Adrenal gland (tissue), 12 donors: ENCODE data around the gene DDR1. TPM values are rescaled to one million over a fixed set of nuclear protein-coding genes. Genes with fewer than 3 reads are reported as not detected.
"Not testable (repeated sequence)": the region's sequence is repeated elsewhere in the genome, so short reads cannot be mapped to it uniquely, and the experiment has no call there.

ENCODE experiments used
- DNase-seq, 7 donors: peaks; one replicate each; pipeline ENCODE4 v3.0.0-alpha.2; 2019 to 2020
- H3K27ac ChIP-seq, 5 donors: fragments of 200-600 bp; sonication (generic) in 4 of 5; 1 replicate in 3 of 5; 2 replicates in 2 of 5; pipeline versions ENCODE4 v1.5.1 to v1.8.0; 2016 to 2020; ENCODE audit warnings: mild to moderate bottlenecking in 1 of 5
- H3K27me3 ChIP-seq: fragments of 200-600 bp; 2 replicates; pipeline ENCODE4 v1.8.0; 2021
- H3K36me3 ChIP-seq, 2 donors: fragments of 200-600 bp; replicated peaks in 1 of 2; 1 replicate in 1 of 2; 2 replicates in 1 of 2; pipeline versions ENCODE4 v1.5.1 to v1.8.0; 2018 to 2022
- H3K4me1 ChIP-seq, 2 donors: fragments of 200-600 bp; replicated peaks in 1 of 2; 1 replicate in 1 of 2; 2 replicates in 1 of 2; pipeline versions ENCODE4 v1.5.1 to v1.8.0; 2018 to 2021
- H3K4me3 ChIP-seq, 4 donors: fragments of 200-600 bp; sonication (generic) in 3 of 4; one replicate each; pipeline ENCODE4 v1.5.1; 2016 to 2018
- H3K9me3 ChIP-seq, 3 donors: fragments of 200-600 bp; sonication (generic) in 1 of 3; replicated peaks in 1 of 3; 1 replicate in 2 of 3; 2 replicates in 1 of 3; pipeline versions ENCODE4 v1.5.1 to v1.8.0; 2016 to 2021
- POLR2A ChIP-seq, 2 donors: fragments of 450-650 bp; IDR thresholded peaks; one replicate each; pipeline ENCODE4 v1.6.1; 2017; ENCODE audit warnings: antibody characterized with exemption in 2 of 2, mild to moderate bottlenecking in 2 of 2, moderate library complexity in 1 of 2
- WGBS, 4 donors: extraction: QIAGEN DNeasy Blood & Tissue Kit in 2 of 4; methylation state at CpG; one replicate each; pipeline versions ENCODE4 v1.1.5 to v1.1.7; 2013 to 2017; 5-methylcytosine and 5-hydroxymethylcytosine counted together
- intact Hi-C, 2 donors: fragments of 100-400 bp; cut with DNase I; formaldehyde crosslinking; loops; one replicate each; pipeline versions ENCODE4 v1.14.1 to v1.15.0; 2022 to 2023
- polyA plus RNA-seq, 3 donors: library from polyadenylated mRNA; stranded (reverse); fragments of 200-250 nt in 2 of 3; fragments of 350-450 nt in 1 of 3; fragmentation: Illumina TruSeq in 1 of 3; extraction: RNeasy Lipid Tissue Mini Kit (QIAGEN cat#74804) in 1 of 3; gene quantifications; one replicate each; pipeline ENCODE4 v1.2.3, GENCODE V29; 2013 to 2014
- total RNA-seq, 9 donors: library from RNA; depleted of rRNA in 4 of 9; stranded (reverse); fragments of >200 nt in 4 of 9; fragments of 120-200 nt in 1 of 9; fragmentation: NEBNext Ultra II Directional in 1 of 9; extraction: Animal tissue kit (Norgen Biotek cat#: 25700) in 1 of 9; gene quantifications; one replicate each; pipeline versions ENCODE4 v1.1.0 to v1.2.4, GENCODE V29; 2013 to 2023
- TF ChIP-seq, protein P1 (sequence below), 6 experiments: fragments of 450-650 bp in 4 of 6; fragments of 200-600 bp in 2 of 6; sonication (generic) in 1 of 6; IDR thresholded peaks; 1 replicate in 5 of 6; 2 replicates in 1 of 6; pipeline versions ENCODE4 v1.5.1 to v1.8.0; 2016 to 2021; ENCODE audit warnings: antibody characterized with exemption in 6 of 6, mild to moderate bottlenecking in 2 of 6, moderate library complexity in 1 of 6
- donor health status: healthy with polysubstance abuse.
- donor health status: Bipolar disorder and iron deficiency.
- donor health status: DM: yes; HTN: yes; CAD: no.
- donor health status: DM: no; HTN: no; CAD: no.
- donor health status: DM: no; HTN: no; CAD: no.
- donor health status: DM: yes; HTN: yes; CAD: no.

Gene DDR1
- total and polyA plus RNA-seq, 12 donors: 18.0 to 239 (median 63.9) TPM

GRCh38 chr6:30854285-30855040 is 29.9 kb upstream of the DDR1 start:
- WGBS, 4 donors: 89 to 100% (median 95%) methylated on average over 5 of the region's 5 CpGs
- H3K27me3 ChIP-seq: no peaks in the 10 kb centered on the region
- TF ChIP-seq, protein P1, sequence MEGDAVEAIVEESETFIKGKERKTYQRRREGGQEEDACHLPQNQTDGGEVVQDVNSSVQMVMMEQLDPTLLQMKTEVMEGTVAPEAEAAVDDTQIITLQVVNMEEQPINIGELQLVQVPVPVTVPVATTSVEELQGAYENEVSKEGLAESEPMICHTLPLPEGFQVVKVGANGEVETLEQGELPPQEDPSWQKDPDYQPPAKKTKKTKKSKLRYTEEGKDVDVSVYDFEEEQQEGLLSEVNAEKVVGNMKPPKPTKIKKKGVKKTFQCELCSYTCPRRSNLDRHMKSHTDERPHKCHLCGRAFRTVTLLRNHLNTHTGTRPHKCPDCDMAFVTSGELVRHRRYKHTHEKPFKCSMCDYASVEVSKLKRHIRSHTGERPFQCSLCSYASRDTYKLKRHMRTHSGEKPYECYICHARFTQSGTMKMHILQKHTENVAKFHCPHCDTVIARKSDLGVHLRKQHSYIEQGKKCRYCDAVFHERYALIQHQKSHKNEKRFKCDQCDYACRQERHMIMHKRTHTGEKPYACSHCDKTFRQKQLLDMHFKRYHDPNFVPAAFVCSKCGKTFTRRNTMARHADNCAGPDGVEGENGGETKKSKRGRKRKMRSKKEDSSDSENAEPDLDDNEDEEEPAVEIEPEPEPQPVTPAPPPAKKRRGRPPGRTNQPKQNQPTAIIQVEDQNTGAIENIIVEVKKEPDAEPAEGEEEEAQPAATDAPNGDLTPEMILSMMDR (IDR thresholded peaks at IDR 0.05): no peak
- TF ChIP-seq POLR2A (IDR thresholded peaks at IDR 0.05): no peak

GRCh38 chr6:30855429-30856075 is 28.8 kb upstream of the DDR1 start:
- H3K36me3 ChIP-seq: no peaks in the 10 kb centered on the region
- H3K27me3 ChIP-seq: no peaks in the 10 kb centered on the region
- WGBS, 4 donors: 82 to 91% (median 87%) methylated on average over 6 of the region's 6 CpGs
- H3K9me3 ChIP-seq: no peaks in the 10 kb centered on the region
- no peak for DNase-seq
- TF ChIP-seq, protein P1 (IDR thresholded peaks at IDR 0.05): no peak
- no peak for TF ChIP-seq POLR2A (IDR thresholded peaks at IDR 0.05)
- H3K4me3 ChIP-seq: no peak overlapping the region
- no peaks in the 10 kb centered on the region for H3K4me1 ChIP-seq
- intact Hi-C loops: no loop called here
- no peak overlapping the region for H3K27ac ChIP-seq

More at GRCh38 chr6:30854285-30855040, 29.9 kb upstream of the DDR1 start:
- no peaks in the 10 kb centered on the region for H3K9me3 ChIP-seq
- no peaks in the 10 kb centered on the region for H3K36me3 ChIP-seq
- no peak overlapping the region for H3K27ac ChIP-seq
- no peak for DNase-seq
- no peak overlapping the region for H3K4me3 ChIP-seq
- H3K4me1 ChIP-seq: no peaks in the 10 kb centered on the region
- intact Hi-C loops: no loop called here

GRCh38 chr6:30857112-30857511 is 27.2 kb upstream of the DDR1 start:
- Histone ChIP-seq H3K4me1 (peaks cover 0 to 7% of the 10 kb centered on the region in 2 donors), H3K4me3 (no peak overlapping the region), H3K36me3 (no peaks in the 10 kb centered on the region), H3K27ac (no peak overlapping the region), H3K27me3 (no peaks in the 10 kb centered on the region), H3K9me3 (no peaks in the 10 kb centered on the region)
- intact Hi-C loops: no loop called here
- no peak for TF ChIP-seq POLR2A (IDR thresholded peaks at IDR 0.05)
- TF ChIP-seq, protein P1 (IDR thresholded peaks at IDR 0.05): no peak
- no peak for DNase-seq
- 71 to 90% (median 78%) methylated on average over 5 of the region's 5 CpGs for WGBS, 4 donors

DNA sequence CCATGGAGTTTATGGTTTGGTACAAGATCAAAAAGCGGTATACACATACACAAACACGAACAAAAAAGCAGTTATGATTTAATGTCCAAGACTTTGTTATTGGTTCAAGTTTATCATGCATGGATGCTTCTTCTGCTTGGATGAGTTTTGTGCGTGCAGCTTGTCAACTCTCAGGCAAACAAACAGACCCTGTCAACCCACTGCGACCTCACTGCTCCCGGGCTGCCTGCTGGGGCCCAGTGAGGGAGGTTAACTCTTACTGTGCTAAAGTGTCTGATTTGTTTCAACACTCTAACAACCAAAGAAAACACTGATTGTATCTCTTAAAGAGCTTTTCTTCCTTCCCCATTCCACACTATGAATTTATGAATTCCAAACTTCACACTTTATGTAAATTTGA is 26.8 kb upstream of the DDR1 start:
- H3K27me3 ChIP-seq: no peaks in the 10 kb centered on the region
- TF ChIP-seq, protein P1 (IDR thresholded peaks at IDR 0.05): no peak
- TF ChIP-seq POLR2A (IDR thresholded peaks at IDR 0.05): no peak
- intact Hi-C loops: no loop called here
- peaks cover 0 to 11% of the 10 kb centered on the region in 2 donors for H3K4me1 ChIP-seq
- no peak overlapping the region for H3K27ac ChIP-seq
- no peaks in the 10 kb centered on the region for H3K9me3 ChIP-seq
- no peaks in the 10 kb centered on the region for H3K36me3 ChIP-seq
- DNase-seq: no peak
- 55 to 66% (median 64%) methylated on average over 5 of the region's 5 CpGs for WGBS, 4 donors
- H3K4me3 ChIP-seq: no peak overlapping the region

DNA sequence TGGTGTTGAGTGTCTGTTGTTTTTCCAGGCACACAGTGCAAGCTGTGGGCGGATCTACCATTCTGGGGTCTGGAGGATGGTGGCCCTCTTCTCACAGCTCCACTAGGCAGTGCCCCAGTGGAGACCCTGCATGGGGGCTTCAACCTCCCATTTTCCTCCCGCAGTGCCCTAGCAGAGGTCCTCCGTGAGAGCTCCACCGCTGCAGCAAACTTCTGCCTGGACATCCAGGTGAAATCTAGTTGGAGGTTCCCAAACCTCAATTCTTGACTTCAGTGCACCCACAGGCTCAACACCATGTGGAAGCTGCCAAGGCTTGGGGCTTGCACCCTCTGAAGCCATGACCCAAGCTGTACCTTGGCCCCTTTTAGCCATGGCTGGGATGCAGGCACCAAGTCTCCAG is 24.6 kb upstream of the DDR1 start:
- 94 to 100% (median 95%) methylated on average over 4 of the region's 4 CpGs for WGBS, 4 donors
- H3K27ac ChIP-seq, H3K36me3 ChIP-seq, H3K9me3 ChIP-seq, H3K27me3 ChIP-seq, intact Hi-C loops, H3K4me3 ChIP-seq, DNase-seq: not testable (repeated sequence)
- H3K4me1 ChIP-seq: peaks cover 0 to 13% of the 10 kb centered on the region in 2 donors
